Measurements from ENCODE around the gene BHLHE41.
A peak's percentile ranks its signal among the peaks of the same experiment; 100 is the strongest.

Gene BHLHE41

DNA sequence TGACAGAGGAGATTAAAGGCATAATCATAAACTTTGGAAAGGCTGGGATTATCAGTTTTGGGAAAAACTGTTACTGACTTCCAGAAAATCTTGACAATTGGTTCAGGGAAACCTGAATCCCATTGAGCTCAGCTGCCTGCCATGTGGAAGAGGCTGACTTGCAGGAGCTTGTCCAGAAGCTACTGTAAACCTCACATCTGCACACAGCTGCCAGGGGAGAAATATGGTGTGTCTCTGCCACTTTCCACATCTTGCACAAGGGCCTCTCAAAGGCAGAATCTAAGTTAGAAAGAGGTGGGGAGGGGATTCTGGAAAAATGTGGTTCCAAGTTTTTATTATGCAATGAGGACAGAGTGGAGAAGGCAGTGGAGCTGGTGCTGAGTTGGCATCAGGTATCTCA, 8.7 kb upstream of the BHLHE41 start:
- DNase-seq: no peak

GRCh38 chr12:26132866-26133265, 8.0 kb upstream of the BHLHE41 start:
- DNase-seq: no peak

- DNase-seq: no peak
Measured at GRCh38 chr12:26131936-26132335, 7.1 kb upstream of the BHLHE41 start.

- no peak for DNase-seq
Measured at GRCh38 chr12:26130728-26131127, 5.9 kb upstream of the BHLHE41 start.

GRCh38 chr12:26128168-26128567, 3.3 kb upstream of the BHLHE41 start:
- DNase-seq: no peak

DNA sequence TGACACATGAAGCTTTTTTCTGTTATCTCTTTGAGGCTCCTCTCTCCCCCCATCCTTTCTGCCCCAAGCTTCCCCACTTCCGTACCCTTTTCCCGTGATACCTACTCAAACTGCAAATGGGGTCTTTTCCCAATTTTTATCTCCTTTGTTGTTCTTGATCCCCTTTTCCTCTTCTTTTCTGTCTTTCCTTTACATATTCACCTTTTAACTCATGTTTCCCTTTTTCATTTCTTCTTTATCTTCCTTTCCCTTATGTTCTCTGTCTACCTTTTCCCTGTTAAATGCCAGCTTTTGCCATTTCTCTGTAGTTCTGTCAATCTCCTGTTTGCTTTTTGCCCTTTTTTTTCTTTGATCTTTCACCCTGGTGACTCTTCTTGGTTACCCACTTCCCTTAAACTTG, 2.6 kb upstream of the BHLHE41 start:
- no peak for DNase-seq

GRCh38 chr12:26126340-26127284, 1.8 kb upstream of the BHLHE41 start:
- DNase-seq: no peak

- DNase-seq: no peak
Measured at GRCh38 chr12:26125400-26126339, 833 bp upstream of the BHLHE41 start.

GRCh38 chr12:26123482-26123980, 1.3 kb downstream of the BHLHE41 start:
- DNase-seq: no peak

- DNase-seq: peak; percentile 8
Measured at GRCh38 chr12:26122681-26123481, 2.0 kb downstream of the BHLHE41 start.

GRCh38 chr12:26122061-26122680, 2.7 kb downstream of the BHLHE41 start:
- DNase-seq: peak; percentile 18

DNA sequence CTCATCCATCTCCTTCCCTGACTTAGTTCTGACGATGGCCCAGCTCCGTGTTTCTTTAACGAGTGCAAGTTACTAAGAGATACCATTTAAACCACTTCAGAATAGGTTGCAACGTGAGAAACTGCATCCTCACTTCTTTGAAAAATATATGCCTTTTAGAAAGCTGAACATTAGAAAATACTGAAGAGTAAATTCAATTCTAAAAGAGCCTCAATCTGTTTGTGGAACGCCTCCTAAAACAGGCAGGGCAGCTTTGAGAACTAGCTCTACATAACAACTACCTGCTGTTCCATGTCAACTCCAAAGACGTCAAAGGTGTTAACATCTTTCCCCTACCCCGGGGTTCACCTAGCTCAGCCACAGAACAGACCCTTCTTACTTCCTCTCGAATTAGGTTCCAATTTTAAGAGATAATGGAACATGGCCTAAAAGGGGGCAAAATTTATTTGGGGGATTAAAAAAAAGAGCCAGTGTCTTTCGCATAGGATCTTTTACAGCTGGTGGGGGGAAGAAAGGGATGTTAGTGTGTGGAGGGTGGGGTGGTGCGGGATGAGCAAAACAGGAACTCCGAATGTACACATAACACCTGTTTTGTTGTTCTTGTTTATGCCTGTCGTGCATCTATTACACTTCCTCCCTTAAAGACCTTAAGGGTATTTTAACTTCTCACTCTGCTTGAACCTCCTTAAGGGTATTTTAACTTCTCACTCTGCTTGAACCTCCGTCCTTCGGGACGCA, 3.3 kb downstream of the BHLHE41 start:
- no peak for DNase-seq

- no peak for DNase-seq
Measured at GRCh38 chr12:26120561-26121274, 4.1 kb downstream of the BHLHE41 start.

DNA sequence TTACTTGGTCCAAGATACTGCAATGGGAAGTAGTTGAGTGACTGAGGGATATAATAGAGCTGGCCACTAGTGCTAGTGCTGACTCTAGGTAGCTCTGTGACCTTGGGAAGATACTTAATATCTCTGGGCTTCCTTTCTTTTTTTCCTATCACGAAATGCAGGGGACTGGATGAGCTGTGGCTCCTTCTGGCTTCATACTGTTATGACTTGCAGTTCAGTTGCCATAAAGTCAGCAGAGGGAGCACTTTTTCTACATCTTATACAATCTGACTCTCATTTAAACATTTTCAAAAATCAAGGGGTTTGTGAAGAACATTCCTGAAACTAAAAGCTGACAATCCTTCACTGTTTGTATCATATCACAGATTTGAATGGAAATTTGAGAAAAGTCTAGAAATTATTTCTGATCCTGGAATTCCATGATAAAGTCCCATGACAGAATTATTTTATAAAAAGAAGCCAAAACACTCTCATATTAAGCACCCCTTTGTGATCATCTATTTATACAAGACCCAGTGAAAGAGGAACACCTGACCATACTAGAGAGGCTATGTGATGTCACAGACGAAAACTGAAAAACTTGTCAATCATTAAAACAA, 5.3 kb downstream of the BHLHE41 start:
- no peak for DNase-seq

DNA sequence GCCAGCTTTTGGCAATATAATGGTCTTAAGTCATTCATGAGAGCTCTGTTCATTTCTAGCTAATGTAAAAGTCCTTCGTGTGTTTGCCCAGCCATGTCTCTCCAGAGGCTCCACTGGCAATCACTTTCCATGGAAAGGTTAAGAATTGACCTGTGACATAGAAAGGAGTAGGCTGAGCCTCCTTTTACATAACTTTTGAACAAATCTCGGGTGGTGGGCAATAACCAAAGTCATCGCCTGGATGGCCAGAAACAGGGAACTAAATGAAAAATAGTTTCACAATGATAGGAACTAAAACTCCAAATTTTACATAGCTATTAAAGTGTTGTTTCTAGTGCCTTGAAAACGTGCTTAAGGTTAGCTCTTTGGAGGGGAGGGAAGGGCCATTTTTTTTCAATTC, 6.5 kb downstream of the BHLHE41 start:
- no peak for DNase-seq

DNA sequence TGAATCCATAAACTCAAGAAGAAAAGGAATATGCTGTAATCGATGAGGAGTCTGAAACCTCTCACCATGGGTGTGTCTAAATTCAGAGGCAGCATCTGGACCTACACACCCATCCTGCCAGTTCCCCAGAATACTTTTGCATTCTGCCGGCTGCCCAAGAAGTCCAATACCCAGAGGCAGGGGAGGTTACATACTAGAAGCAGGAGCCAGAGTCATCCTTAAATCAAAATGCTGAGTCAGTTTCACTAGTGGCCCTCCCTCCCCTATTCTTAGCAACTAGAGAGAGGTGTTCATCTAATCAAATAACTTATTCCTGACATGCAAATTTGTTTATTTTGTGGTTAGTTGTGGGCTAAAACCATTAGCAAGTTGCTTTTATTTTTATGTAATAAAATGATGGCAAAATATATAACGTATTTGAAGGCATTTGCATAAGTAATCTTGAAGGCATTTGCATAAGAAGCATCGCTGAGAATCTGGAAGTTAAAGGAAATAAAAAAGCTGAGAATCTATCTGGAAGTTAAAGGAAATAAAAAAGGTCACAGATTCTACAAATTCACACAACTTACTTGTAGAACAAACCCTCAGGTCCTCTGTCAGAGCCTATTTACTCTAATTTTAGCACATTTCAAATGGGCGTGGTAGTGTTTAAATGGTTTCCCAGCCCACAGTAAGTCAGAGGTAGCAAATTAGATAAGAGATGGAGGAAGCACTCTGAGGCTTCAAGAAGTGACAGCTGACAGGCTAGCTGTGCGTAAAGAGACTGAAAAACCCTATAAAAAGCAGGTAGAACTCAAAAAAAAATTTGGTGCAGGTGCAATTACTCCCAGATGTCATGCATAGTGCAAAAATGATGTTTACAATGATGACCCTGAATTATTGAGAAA, 7.8 kb downstream of the BHLHE41 start:
- no peak for DNase-seq

- DNase-seq: no peak
Measured at GRCh38 chr12:26114720-26115401, 10.0 kb downstream of the BHLHE41 start.

All from central memory CD4-positive, alpha-beta T cell (primary cell).